ENCODE data around the gene C2CD2.

Gene C2CD2

DNA sequence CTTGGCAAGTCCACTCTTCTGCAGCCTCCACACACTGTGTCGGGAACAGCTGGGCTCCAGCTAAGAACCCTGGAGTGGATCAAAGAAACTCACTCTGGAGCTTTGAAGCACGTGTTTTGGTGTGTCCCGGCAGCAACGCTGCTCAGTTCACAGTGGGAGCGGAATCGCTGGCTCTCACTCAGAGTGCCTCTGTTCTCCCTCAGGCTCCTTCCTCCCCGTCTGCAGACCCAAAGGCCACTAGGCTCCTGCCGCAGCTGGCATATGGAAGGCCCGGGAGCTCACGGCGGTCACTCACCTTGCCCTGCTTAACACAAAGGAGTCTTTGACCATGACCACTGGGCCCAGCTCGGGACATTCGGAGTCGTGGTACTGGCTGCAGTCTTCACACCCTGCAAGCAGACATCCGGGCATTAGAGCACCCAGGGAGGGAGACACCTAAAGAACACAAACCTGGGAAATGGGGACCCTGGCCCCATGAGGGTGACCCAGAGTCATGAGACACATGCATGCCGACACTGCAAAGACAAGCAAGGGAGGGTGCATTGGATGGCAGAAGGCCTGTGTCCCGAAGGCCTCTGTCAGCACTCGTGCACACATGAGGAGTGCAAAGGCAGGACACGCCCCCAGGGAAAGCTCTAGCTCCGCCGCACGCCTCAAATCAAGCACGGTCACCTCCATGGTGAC lies 94.4 kb downstream of the C2CD2 start:
- DNase-seq = no peak

DNA sequence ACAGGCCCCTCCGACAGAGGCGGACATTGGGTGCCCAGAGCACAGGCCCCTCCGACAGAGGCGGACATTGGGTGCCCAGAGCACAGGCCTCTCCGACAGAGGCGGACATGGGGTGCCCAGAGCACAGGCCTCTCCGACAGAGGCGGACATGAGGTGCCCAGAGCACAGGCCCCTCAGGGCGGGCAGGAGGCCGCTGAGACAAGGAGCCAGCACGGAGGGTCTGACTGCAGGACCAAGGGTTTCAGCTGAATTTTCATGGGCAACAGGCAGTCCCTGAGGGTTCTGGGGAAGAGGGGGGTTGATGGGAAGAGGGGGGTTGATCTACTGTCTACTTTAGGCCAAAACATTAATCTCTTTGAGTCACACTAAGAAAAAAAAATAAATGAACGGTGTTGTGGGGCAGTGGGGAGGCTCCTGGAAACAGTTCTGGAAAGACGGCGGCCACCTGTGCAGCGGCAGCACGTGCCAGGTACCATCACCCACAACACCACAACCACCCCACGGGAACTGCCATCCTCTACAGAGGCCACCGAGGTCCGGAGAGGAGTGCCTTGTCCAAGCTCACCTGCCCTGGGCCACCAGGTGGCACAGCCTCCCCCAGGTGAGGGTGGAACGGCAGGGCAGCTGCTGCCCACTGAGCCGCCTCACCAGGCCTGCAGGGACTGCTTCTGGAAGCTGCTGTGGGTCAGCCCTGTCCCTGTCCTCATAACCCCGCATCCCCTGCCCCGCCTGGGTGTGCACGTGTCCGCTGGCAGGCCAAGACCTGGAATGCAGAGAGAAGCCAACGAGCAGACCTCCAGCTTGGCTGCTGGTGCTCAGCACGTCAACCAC lies 95.1 kb downstream of the C2CD2 start:
- no peak for DNase-seq

DNA sequence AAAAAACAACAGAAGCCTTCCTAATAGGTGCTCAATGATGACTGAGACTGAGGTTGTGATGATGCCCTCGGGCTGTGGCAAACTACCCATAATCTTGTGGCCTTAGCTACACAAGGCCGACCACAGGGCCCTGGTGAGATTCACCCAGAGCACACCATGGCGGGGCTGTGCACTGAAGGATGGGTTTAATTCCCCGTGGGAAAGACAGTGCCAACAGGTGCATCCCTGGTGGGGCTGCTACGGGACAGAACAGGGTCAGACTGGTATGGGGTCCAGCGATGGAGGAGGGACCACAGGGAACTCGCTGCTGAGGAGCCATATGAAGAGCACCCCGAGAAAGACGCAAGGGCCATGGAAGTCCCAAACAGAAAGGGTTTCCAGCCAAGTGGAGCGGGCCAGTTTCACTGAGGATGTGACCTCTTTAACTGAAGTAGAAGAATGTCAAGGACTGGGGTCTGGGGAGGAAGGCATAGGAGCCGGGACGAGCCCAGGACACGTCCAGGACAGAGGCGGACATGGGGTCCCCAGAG lies 96.0 kb downstream of the C2CD2 start:
- DNase-seq = no peak

DNA sequence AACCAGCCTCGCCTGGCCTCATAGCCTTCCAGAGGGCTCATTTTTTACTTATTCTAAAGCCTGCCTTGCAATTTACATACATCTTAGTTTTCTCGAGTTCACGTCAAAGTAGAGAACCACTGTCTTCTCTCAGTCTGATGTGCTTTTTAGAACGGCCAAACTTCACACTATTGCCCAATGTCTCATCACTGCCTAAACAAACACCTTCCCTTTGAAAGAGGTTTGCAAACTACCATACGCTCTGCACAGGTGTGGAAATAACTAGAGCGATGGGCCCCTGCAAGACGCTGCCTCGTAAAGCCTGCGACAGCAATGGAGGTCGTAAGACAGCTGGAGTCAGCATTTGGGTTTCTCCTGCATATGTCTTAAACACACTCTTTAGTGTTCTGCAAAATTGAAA lies 97.2 kb downstream of the C2CD2 start:
- no peak for DNase-seq

DNA sequence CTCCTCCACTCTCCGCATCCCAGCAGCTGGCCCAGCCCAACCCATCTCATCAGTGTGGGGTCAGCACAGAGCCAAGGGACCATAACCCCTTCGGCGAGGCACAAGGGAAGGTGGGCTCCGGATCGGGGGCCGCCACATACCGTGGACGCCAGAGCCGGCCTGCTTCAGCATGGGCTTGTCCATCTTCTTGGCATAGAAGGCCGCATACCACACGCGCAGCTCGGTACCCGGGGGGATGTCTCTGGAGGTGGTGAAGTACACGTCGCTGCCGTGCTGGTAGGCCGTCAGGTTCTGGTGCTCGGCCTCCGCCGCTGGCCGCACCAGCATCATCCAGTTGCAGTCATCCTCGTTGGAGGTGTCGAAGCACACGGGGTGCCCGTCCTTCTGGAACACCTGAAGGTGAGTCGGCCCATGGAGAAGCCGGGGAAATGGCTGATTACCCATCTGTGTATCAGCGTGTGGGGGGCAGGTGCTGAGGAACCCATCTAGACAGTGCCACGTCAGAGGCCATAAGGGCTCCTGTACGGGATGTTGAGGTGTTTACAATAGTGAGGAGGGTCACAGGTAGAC lies 99.3 kb downstream of the C2CD2 start:
- DNase-seq = no peak

DNA sequence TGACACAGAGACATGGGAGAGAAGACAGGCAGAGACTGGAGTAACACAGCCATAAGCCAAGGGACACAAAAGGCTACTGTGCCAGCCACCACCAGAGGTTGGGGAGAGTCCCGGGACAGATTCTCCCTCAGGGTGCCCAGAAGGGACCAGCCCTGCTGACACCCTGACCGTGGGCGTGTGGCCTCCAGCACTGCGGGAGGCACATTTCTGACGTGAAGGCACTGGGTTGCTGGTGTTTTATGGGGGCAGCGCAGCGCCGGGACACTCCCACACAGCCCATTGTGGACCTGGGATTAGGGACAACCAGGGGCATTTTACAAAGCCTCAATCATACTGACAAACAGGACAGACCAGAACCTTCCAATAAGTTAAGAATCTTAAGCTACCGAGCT lies 100.9 kb downstream of the C2CD2 start:
- no peak for DNase-seq

DNA sequence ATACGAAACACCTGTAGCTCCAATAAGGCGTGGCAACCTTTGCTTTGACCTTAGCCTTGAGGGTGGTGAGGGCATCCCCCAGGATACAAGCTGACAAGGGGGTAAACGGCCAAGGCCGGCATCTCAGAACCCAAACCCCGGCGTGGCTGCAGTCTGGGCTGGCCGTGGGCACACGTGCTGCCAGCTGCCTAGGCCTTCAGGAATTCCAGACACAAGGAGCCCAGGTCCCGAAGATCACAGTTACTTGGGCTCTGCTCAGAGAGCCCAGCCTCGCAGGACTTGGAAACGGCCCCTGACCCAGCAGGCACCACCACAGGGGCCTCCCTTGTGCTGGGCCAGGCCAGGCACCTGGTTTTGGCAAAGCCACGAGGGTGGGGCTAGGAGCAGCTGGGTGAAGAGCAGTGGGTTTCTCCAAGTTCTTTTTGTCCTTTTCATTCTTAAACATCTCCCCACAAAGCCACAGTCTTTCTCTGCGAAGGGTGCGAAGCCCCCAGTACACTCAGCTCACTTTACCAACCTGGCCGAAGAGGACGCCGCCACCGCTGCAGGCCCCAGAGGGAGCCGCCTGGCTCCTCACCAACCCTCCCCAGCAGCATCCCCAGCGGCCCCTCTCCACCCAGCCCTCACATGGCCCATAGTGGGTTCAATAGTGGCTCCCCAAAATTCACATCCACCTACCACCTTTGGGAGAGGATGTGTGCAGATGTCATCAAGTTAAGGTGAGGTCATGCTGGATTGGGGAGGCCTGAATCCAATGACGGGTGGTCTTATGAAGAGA lies 101.5 kb downstream of the C2CD2 start:
- DNase-seq = no peak

DNA sequence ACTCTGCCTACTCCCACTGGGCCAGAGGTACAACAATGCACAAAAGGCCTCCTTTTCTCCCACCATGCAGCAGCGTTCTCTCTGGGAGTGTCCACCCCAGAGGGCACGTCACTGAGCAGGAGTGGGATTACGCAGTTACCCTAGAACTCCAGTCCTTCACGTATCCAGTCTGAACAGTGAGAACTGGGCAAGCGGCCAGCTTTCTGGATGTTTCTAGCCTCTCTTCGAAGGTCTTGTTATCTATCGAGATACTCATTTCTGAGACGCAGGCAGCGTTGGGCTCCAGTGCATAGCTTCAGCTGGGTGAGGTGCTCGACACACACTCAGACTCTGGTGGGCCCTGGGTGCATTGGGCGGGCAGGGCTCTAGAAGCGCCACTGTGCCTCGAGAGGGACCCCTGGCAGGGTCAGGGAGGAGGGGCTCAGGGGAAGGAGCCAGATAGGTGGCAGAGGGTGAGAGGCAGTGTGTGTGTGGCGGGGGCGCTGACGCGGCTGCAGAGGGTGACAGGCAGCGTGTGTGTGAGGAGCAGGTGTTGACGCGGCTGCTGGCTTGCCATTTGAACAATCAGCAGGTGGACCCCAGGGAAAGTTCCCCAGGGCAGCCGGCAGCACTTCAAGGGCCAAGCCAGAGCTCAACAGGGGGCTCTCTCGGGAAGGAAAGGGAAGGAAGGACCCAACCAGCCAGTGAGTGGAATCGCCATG lies 102.6 kb downstream of the C2CD2 start:
- no peak for DNase-seq

DNA sequence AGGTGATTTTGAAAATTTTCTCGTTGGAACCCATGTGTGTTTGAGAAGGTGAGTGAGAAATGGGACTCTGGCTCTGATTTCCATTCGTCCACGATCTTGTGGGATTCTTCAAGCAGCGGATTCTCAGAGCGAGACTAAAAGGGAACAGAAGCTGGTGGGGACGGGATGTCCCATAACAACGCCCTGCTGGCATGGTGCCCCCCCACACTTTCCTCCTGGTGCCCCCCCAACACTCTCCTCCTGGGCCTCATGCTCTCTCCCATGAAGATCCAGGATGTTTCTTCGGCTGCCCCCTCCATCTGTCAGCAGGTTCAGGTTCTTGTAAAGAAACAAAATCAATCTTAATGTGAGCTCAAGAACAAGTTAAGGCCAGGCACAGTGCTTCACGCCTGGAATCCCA lies 103.7 kb downstream of the C2CD2 start:
- no peak for DNase-seq

DNA sequence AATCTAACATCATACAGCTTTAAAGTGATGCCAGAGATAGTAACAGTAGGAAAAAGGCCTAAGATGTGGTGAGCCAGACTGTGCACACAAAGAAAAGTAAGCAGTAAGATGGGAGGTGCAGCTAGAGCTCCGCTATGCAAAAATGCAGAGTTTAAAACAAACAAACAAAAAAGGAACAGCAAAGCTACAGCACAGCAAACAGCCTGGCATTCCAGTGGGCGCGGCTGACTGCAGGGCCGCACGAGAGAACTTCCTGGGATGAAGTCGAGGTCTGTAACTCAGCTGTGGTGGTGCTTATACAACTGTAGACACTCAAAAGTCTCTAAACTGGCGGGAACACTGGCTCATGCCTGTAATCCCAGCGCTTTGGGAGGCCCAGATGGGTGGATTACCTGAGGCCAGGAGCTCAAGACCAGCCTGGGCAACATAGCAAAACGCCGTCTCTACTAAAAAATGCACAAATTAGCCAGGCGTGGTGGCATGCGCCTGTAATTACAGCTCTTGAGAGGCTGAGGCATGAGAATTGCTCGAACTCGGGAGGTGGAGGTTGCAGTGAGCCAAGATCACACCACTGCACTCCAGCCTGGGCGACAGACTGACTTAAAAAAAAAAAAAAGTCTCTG lies 104.7 kb downstream of the C2CD2 start:
- DNase-seq = no peak

DNA sequence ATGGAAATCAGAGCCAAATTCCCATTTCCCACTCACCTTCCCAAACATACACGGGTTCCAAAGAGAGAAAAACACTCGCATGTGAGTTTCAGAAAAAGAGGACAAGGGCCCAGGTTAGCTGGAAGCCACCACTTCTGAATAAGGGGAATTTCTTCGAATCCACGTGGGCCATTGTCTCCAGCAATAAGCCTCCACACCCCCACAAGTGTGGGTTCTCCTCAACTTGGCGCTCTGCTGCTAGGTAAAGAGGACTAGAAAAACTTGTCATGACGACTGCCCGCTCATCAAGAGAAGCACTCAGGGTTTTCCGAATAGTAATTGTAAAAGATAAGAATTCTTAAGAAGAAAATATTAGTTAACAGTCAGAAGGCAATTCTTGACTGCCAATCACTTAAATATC lies 105.3 kb downstream of the C2CD2 start:
- DNase-seq = no peak

DNA sequence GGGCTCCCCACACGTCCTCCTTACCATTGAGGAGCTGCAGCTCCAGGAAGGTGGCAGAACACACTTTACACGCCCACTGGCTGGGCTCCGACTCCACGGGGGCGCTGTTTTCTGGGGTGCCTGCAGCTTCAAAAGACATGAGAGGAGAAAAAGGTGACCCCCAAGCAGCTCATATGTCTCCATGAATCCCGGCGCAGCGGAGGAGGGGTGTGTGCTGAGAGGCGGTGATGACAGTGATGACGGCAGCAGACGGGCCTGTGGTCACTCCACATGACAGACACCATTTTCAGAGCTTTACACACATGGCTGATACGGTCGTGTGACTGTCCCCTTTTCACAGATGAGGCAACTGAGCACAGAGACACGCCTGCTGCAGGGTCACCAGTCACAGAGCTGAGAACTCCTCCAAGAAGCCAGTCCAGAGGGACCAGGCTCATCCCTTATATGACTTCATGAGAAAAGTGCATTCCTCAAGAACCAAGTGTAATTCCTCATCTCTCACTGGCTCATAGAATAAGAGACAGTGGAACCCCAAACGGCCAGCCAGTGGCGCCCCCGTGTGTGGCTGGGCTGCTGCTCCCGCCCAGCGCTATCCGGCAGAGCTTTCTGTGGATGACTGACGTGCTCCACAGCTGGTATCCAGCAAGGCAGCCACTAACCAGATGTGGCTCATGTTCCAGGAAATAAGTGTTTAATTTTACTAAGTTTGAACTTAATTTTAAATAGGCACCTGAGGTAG lies 106.6 kb downstream of the C2CD2 start:
- DNase-seq = no peak

DNA sequence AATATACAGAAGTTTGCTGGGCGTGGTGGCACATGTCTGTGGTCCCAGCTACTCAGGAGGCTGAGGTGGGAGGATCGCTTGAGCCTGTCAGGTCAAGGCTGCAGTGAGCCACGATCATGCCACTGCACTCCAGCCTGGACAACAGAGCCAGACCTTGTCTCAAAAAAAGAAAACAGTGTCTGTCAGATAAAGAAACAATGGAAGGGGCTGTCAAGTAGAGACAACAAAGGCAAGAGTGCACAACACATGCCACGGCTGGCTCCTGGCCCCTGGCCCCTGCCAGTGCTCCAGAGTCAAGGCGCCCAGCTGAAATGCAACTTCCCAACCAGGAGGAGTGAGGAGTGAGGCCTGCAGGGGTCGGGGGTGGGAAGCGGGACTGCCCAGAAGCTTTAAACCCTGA lies 107.3 kb downstream of the C2CD2 start:
- DNase-seq = no peak

DNA sequence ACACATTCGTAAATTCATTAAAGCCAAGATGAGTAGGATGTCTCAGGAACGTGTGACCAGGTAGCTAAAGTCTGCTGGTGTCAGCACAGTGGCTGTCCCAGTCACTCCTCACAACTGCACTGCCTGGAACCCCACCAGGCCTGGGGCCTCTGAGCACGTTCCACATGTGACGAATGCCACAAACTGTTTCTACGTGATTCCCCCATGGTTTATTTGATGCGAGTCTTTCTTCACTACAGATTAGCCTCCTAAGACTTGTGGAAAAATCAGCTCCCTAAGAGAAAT lies 107.8 kb downstream of the C2CD2 start:
- no peak for DNase-seq

DNA sequence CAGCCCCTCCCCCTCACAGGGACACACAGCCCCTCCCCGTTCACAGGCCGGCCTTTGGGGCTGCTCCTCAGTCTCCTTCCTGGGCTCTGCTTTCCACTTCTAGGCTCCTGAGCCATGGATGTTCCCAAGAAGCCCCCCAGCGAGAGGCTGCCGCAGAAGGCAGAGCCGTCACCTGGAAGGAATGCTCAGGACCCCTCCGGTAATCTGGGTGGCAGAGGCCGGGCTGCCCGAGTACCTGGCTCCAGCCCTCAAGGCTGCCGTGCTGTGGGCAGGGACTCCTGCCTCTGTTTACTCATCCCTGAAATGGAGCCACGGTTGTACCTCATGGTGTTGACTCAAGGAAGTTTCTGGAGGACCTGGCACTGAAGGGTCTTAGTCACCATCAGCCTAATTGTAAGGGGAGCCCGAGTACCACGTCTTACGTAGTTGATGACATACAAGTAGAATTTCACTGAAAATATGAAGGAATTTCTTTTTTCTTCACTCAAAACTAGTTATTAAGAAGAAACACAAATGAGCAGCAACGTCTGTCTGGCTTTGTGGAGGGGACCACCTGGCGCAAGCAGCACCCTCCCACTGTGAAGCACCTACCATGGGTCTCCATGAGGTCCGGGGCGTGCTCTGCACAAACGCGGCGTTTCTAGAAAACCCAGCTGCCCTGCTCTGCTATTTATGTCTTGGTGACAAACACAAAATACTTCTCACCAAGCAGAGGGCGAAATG lies 108.3 kb downstream of the C2CD2 start:
- no peak for DNase-seq

DNA sequence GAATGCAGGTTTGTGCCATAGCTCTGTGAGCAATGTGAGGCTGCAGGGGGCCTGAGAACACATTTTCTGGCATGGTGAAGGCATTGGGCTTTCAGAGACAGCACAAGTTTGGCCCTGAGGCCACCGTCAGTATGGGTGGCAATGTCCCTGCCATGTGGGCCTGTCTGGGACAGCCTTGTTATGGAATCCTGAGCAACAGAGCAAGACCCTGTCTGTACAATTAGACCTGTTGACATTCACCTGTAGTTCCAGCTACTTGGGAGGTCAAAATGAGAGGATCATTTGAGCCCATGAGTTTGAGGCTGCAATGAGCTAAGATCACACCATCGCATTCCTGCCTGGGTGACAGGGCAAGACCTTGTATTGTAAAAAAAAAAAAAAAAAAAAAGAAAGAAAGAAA lies 110.2 kb downstream of the C2CD2 start:
- no peak for DNase-seq

DNA sequence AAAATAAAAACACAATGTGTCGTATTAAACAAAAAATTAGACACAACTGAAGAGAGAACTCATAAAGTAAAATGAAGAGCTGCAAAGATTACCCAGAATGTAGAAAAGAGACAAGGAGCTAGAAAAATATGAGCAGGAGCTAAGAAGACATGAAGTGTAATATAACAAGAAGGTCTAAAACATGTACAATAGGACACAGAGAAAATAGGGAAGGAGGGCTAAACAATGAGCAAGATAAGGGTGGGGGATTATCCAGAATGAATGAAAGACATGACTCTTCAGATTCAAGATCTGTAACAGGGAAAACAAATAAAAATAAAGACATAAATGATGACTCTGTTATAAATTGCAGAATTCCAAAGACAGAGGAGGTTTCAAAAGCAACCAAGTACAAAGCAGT lies 112.9 kb downstream of the C2CD2 start:
- no peak for DNase-seq

DNA sequence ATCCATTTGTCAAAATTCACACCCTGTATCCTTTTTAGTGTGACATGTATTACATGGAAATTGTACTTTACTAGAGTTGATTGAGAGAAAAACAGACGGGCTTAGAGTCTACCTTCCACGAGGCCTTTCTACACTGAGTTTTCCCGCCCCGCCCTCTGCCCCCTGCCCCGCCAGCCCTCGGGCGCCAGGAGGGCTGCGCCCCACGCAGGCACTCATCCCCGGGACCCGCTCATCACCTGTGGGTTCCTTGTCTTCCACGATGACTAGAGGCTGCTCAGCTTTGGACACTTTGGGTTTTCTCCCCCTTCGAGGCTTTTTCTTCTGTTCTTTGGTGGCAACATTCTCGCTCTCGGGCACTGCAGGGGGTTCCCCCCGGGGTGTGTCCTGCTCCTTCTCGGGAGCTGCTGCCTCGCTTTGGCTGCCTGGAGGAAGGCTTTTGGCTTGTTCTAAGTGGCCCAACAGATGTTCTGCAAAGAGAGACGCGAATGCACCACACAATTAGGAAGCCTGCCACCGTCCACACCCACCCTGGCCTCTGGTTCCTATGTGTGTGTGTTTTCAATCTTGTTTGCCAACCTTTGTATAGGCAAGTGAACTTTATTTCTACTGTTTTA lies 114.3 kb downstream of the C2CD2 start:
- no peak for DNase-seq

DNA sequence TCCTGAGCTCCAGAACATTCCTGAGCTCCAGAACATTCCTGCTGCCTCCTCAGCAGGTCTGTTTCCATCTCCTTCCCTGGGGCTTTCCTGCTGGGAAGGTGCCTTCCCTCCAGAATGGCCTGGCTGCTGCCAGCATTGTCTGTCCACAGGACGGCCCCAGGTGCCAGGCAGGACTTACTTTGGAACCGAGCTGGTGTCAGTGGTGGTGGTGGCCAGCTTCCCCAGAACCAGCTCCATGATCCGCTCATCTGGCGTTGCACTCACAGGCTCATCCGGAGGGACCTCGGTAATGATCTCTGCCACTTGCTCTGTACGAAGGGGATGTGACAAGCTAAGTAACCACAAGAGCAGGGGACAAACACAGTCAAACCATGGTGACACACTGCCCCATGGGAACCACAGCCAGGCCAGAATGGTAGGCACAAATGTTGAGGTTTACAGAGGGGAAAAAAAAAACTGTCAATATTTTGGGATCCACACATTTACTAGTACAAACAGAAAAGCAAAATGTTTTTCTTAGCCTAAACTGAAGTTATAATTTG lies 116.0 kb downstream of the C2CD2 start:
- DNase-seq = no peak

All from activated naive CD4-positive, alpha-beta T cell treated with Interleukin-2 at 50 U/mL for 16 hours (primary cell).